GM18868 (cell line): ENCODE measurements around the gene ISG20.

Experiments
- ATAC-seq: cut with Tn5 transposase; IDR thresholded peaks from one replicate; pipeline ENCODE4 v1.9.1; 2021; ENCODE audit warnings: mild to moderate bottlenecking, moderate library complexity; ENCODE audit not compliant: unreplicated experiment

ISG20 gene

DNA sequence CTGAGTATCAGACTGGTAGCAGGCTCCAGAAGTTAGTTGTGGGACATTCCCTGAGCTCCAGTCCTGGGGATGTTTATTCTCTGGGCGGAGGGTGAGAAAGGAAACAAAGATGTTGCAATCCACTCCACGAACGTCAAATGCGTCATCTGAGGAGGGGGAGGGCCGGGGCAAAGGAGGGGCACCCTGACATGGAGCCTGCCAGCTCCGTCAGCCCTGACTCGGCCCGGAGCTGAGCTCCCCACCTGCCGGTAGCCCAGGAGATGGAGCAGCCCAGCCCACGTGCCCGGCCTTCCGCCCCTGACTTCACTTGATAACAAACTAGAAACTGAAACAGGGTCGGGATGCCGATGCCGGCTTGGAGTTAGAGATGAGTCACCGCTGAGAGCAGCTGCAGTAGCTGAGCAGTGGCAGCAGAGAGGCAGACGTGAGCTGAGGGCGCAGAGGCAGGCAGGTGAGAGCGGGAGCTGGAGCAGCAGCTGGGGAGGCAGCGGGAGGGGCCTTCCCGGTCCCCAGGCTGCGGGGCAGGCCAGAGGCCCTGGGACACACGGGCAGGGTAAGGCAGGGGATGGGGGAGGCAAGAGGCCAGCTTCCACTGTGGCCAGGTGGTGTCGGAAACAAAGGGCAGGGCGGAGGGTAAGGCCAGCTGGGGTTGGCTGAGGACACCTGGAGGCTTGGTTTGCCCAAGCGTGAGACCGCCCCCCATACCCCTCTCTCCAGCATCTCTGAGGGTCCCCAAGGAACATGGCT lies at the start of gene ISG20:
Gene ISG20, plus strand, starts transcription at position 391 of the 747 bp plus-strand sequence. Its CDS starts 351 bp downstream, at position 742.
- ATAC-seq = peak; percentile 74

DNA sequence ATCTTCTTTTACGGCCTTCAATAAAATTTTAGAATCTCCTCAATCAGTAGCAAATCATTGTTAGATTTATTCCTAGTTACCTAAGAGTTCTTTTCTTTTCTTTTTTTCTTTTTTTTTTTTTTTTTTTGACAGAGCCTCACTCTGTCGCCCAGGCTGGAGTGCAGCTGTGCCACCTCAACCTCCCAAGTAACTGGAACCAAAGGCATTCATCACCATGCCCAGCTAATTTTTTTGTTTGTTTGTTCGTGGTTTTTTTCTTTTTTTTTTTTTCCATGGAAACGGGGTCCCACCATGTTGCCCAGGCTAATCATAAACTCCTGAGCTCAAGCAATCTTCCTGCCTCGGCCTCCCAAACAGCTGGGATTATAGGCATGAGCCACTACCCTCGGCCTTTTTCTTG lies 48.1 kb upstream of the ISG20 start:
- no peak for ATAC-seq

DNA sequence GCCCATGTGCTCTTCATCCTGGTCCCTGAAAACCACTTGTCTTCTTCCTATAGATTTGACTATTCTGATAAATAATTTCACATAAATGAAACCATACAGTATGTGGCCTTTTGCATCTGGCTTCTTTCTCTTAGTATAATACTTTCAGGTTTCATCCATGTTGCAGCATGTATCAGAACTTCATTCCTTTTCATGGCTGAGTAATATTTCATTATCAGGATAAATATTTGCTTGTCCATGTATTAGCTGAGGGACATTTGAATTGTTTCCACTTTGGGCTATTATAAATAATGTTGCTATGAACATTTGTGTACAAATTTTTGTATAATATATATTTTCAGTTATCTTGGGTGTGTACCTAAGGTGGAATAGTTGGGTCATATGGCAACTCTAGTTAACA lies 47.4 kb upstream of the ISG20 start:
- ATAC-seq = no peak

DNA sequence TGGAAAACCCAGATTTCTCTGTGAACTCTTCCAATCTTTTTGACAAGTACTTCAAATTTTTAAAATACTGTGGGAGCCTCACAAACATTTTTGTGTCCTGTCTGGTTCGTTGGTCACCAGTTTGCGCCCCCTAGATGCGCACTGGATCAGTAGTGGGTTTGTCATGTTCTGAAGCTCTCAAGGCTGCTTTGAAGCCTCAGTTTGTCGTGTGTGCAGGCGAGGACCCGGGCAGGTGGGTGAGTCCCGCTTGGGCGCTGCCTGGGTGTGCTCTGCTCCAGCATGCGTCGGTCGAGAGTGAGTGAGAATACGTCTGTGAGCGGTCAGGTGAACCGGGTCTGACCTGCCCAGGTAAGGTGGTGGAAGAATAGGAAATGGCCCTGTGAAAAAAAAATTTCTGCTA lies 34.9 kb upstream of the ISG20 start:
- ATAC-seq = no peak

DNA sequence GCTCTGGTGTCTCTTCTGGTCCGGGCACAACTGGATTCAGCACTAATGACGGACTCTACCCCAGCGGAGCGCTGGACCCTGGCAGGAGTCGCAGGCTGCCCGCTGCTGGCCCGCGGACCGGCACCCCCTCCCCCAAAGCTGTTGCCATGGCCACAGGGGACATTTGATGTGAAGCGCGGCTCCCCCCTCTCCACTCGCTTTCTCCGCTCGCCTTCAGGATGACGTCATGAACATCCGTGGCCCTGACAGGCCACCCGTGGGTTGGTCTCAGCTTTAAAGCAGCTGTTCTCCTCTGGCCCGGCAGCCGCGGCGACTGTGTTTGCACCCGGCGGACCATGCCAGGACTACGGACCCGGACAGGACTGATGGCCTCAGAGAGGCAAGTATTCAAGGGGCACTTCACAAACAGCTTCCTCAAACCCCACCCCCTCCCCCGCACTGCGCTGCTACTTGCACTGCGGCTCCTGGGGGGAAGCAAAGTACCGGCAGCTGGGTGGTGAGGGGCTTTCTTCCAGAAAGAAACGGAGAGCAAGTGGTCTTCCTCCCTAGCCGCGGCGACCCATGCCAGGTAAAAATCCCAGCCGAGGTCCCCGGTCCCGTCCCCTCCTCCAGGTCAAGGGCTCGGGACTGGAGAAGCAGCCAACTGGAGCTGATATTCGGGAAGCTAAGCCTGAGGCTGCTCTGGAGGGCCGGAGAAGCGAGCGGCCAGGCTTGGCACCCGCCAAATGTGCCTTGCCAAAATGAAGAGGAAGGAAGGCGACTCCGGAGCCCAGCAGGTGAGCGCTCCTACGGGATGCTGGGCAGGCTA lies 34.2 kb upstream of the ISG20 start:
- no peak for ATAC-seq

DNA sequence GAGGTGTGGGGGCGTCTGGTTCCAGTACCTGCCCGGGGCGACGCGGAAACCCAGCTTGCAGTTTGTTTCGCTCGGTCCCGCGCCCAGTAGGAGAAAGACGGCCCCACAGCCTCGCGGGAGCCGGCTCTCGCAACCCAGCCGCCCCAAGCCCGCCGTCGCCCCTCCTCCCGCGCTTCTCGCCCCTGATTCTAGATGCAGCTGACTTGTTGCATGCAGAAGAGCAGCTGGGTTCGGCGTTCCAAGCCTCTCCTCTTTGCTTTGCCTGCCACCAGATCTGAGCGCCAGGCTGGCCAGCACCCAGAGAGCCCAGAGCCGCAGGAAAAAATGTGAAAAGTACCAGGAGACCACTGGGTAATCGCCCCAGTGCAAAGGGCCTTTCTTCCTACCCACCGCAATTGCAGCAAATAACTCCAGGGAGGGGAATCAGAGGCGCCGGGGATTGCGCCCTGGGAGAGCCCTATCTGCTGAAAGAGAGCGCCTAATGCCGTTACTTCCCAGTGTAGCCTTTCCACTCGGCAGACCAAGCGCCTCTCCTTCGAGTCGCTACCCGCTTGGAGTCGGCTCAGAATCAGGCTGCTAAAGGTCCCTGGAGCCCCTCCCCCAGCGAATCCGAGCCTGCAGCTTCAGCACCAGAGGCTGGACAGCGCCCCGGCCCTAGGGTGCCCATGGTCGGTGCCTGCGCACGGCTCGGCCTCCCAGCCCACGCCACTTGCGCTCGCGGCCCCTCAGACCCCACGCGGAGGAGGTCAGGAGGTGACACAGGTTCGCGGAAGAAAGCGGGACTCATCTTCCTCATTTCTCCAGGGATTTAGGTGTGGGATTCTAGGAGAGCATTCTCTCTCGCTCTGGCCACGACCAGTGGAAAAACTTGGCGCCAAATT lies 33.4 kb upstream of the ISG20 start:
- no peak for ATAC-seq

DNA sequence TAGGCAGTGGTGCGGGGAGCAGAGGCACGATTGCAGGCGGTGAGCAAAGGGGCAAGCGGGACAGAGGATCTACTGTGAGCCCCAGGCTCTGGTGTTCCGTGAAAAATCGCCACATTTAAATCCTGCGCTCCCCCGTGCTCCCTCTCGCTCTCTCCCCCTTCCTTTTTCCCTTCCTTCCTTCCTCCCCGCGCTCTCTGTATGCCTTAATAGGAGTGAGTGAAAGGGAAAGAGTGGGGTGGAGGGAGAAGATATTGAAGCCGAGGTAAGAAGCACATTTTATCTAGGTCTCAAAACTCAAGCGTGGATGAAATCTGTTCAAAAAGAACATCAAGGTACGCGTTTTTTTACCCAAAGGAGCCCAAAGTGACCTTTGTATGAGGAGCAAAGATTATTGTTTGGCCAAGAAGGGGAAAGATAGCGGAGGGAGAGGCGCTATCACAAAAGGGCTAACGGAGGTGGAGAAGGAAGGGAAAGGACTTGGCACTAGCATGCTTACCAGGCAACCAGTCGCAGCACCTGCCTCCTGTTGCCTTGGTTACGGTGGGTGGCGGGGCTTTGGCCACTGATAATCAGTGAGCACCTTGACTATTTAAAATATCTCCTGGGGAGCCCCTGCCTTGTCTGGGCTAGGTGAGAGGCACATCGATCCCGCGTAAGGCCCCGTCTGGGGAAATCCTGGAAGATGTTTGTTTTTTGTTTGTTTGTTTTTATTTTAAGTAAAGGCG lies 32.6 kb upstream of the ISG20 start:
- ATAC-seq = no peak

DNA sequence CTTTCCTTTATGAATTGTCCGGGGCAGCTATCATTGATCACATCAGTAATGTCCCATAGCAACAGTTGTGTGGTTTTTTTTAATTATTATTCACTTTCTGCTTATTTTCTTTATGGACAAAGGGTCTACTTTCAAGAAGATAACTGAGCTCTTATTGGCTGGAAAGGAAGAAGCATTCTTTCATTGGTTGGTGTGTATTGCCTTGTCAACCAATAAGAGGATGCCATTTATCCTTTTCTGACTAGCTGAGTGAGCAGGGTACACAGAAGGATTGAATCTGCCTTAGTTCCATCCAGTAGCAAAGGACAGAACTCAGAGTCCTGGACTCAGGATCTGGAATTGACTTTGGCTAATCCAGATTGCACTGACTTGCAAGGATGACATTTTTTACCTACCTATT lies 30.9 kb upstream of the ISG20 start:
- no peak for ATAC-seq

DNA sequence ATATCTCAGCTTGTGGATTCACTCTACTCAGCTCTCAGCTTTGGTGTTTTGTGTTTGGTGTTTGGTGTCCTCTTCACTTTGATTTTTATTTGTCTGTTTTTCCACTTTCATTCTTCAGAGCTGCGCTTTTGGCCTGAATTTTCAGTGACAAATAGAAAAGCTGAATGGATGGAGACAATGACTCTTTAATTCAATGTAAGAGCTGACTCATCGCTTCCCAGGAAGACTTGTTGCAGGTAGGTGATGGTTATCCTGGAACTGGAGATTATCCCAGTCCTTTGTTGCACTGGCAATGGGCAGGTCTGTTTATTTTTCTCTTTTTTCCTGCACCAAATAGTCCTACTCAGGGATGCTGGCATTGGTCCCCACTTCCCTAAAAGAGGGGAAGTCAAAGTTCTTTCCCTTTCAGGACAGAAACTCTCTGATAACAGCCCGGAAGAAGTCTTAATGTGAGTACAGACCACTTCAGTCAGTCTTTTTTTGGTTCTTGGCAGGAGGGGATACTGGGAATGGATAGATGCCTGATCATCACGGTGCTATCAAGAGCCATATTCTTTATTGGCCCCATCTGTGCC lies 30.1 kb upstream of the ISG20 start:
- ATAC-seq = no peak

DNA sequence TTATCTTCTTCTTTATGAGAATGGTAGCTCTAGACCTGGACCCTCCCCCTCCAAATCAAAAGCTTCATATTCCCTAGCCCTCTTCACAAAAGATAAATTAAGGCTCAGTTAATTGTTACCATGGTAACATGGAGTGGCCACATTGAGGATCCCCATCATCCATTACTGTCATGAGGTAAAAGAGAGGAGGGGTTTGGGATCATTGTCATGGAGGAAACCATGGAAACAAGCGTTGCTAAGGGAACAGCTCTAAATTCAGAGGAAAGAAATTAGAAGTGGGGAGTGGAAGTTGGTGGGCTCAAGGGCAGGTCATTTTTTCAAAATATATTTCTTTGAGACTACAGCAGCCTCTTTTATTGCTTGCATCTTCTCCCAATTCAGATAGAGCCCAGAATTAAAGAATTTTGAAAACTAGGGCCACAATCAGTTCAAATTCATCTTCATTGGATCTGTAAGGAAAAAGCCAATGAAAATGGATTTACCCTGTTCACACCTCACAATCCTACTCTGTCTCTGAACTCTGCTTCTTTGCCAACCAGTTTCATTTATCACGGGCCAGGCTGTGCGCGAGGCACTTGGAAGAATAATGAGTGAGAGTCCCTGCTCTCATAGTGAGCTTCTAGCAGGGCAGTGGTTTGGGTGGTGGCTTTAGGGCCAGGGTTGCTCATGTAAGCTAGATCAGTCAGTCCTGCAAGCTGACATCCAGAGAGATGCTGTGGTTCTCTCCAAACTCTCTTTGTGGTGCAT lies 29.3 kb upstream of the ISG20 start:
- no peak for ATAC-seq

DNA sequence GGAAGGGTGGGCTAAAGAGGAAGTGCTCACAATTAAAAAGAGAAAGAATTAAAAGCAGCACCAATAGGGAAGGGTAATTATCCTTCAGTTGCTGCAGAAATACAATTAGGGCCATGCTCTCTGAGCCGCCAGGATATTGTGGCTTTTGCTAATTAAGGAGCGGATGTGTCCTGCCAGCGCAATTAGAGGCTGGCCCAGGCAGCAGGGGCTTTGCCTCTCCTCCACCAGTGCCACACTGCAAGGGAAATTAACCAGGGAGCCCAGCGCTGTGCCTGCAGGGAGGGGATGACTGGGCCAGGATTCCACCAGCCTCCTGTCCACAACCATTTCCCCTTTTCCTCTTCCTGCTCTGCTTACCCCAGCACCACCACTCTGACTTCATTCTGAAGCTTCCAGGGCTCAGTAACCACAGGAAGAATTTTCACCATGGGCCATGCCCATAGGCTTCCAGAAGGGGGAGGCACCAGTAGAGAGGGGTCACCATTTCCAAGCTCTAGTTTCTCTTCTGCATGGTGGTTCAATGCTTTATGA lies 28.1 kb upstream of the ISG20 start:
- ATAC-seq = no peak

DNA sequence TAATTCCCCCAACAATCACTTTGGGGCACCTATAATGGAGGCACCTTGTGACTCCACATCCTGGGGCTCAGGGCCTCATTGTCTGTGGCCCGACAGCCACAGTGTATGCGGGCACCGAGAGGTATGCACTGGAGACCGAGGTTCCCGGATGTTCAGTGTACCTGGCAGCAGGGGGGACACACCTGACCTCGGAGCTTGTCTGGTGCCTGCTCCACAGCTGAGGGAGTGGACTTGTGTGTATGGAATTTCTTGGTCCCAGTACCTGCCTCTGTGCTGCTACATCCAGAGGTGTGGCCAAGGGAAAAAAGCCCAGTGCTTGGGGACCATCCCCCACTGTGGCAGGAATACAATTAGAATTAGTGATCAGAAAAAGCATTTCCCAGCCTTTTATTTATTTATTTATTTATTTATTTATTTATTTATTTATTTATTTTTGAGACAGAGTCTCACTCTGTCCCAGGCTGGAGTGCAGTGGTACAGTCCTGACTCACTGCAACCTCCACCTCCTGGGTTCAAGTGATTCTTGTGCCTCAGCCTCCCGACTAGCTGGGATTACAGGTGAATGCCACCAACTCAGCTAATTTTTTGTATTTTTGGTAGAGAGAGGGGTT lies 26.5 kb upstream of the ISG20 start:
- no peak for ATAC-seq

DNA sequence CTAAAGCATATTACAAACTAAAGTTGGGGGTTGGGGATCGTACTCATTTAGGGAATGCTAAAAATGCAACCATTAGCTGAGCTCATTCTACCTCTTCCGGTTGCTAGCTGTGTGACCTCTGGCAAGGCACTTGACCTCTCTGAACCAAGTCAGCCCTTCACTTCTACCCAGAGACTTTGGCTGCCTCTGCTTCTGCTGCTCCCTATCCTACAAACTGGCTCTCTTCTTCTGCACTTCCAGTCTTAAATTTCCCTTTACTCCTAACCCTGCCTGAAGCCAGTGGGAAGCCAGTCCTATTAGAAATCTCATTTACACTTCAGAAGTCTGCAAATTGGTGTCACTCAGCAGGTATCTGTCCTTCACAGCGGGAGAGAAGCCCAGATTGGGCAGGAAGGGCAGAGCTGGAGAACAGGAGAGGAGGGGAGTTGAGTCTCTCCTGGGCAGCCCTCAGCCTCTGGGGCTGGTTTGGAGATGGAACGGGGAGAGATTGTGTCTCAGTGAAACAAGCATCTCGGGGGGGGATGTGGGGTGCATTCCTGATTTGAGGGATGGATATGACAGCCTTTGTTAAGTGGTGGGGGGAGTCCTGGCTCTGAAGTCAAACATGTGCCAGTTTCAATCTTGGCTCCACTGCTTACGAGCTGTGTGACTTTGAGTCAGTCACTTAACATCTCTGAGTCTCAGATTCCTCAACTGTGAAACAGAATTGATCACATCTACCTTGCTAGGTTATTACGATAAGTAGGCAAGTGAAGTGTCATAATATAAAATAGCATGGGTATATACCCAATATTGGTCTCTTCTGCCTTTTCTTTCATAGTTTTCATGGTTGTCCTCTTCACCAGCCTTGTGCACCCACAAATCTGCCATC lies 25.5 kb upstream of the ISG20 start:
- no peak for ATAC-seq

DNA sequence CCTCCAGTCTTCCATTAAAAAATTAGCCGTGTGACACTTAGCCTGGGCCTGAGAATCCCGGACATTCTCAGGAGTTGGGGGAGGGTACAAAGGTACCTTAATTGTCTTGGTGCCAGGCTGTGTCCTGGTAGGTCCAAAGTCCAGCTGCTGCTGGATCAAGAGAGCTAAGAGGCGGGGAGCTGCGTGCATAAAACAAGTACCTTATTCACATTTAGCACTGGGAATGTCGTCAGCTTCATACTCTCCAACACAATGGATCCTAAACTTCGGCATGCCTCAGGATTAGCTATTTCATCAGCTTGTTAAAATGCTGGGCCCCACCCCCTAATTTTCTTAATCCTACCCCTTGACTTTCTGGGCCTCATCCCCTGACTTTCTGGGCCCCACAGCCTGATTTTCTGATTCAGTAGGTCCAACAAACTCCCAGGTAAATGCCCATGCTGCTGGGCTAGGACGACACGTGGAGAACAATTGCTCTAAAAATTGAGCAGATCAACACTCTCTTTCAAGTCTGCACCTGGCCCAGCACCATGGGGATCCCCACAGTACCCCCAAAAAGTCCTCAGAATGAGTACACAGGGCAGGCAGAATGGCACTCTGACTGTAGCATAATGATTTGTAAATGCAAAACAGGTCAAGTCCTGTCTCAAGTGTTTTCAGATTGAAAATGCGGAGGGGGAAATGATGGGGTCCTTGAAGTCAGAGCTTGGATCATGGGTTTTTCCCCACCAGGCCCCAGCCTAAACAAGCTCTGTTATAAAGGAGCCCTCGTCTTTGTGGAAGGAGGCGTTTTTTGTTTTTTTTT lies 23.3 kb upstream of the ISG20 start:
- ATAC-seq = peak; percentile 83

DNA sequence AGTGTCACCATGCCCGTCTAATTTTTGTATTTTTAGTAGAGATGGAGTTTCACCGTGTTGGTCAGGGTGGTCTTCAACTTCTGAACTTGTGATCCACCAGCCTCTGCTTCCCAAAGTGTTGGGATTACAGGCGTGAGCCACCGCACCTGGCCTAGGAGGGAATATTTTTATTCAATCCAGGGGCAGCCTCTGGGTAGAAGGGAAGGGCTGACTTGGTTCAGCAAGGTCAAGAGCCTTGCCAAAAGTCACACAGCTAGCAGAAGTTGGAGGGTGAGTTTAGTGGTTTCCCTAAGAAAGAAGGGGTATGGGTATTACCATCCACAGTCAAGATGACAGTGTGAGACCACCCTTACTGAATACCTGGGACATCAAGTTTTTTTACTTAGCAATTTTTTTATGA lies 22.6 kb upstream of the ISG20 start:
- no peak for ATAC-seq

DNA sequence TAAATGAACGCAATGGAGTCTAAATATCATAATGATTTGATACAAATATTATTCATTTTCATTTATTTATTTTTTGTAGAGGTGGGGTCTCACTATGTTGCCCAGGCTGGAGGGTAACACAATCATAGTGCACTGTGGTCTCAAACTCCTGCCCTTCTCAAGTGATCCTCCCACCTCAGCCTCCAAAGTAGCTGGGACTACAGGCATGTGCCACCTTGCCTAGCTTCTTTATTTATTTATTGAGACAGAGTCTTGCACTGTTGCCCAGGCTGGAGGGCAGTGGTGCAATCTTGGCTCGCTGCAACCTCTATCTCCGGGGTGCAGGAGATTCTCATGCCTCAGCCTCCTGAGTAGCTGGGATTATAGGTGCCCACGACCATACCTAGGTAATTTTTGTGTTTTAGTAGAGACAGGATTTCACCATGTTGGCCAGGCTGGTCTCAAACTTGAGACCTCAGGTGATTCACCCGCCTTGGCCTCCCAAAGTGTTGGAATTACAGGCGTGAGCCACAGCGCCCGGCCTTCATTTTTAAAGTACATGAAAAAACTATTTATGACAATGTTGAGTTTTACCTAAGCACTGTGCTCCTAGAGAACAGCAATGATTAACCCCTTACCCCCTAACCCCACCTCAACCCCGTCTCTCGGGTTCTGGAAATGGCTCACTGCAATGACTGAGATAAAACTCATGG lies 21.6 kb upstream of the ISG20 start:
- ATAC-seq = no peak

DNA sequence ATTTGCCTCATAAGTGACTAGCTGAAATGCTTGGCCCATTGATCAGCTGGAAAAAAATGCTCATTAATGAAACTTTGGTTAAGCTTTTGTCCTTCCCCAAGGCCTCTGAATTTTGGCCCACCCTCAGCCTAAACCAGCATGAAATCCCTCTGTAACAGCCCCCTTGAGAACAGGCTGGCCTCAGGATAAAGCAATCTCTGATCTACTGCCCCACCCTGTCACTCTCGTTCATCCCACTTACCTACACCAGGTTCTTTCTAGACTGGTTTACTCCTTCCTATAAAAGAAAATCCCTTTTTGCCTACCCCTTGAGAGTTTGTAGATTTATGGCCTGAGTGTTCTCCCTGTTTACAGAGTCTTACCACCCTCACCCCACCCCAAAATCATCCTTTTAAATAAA lies 21.0 kb upstream of the ISG20 start:
- no peak for ATAC-seq
